ENCODE results near the gene SIX1. TPM values are rescaled to one million over a fixed set of nuclear protein-coding genes. Genes with fewer than 3 reads are reported as not detected.

Gene SIX1
- total RNA-seq, 4 donors from 2014 or later, result 0.21 to 1.2 (median 1.0) TPM; not detected in 1

DNA sequence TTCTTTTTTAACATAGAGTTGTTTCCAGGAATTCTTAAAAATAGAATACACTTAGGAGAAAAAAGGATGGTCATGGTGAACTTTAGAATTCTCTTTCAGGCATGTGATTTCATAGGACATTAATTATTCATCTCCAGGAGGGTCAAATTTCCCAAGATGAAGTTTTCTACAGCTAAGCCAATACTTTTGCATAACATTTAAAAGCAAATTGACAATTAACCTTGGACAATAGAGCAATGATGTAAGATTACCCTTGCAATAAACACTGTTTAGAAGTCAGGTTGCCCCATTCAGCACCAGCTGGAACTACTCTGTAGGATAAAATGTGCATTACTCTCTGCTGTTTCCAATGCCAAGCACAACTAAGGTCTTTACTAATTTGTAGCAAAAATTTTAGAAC, 49.5 kb downstream of the SIX1 start:
- intact Hi-C loops (cut with DNase I; ENCODE audit: low total_unique reads), result no loop called here
- TF ChIP-seq POLR2A (IDR thresholded peaks at IDR 0.05), result no peak
- TF ChIP-seq, protein P1, sequence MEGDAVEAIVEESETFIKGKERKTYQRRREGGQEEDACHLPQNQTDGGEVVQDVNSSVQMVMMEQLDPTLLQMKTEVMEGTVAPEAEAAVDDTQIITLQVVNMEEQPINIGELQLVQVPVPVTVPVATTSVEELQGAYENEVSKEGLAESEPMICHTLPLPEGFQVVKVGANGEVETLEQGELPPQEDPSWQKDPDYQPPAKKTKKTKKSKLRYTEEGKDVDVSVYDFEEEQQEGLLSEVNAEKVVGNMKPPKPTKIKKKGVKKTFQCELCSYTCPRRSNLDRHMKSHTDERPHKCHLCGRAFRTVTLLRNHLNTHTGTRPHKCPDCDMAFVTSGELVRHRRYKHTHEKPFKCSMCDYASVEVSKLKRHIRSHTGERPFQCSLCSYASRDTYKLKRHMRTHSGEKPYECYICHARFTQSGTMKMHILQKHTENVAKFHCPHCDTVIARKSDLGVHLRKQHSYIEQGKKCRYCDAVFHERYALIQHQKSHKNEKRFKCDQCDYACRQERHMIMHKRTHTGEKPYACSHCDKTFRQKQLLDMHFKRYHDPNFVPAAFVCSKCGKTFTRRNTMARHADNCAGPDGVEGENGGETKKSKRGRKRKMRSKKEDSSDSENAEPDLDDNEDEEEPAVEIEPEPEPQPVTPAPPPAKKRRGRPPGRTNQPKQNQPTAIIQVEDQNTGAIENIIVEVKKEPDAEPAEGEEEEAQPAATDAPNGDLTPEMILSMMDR (IDR thresholded peaks at IDR 0.05), result no peak

DNA sequence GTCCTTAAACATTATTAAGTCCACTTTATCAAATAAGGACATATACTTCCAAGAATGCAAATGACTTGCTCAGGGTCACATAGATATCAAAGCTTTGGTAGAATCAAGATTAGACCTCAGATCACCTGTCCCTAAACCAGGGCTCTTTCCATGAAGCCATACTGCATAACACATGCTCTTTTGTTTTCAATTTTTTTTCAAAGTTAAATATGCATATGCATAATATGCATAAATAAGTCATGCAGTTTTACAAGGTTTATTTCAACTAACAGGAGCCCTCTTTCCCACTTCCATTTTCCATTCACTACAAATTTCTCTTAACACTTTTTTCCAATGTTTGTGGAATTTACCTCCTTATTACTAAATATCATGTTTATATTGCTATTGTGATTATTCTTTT, 53.1 kb downstream of the SIX1 start:
- intact Hi-C loops (cut with DNase I; ENCODE audit: low total_unique reads), result no loop called here
- no peak overlapping the region for H3K4me3 ChIP-seq (ENCODE audit: low read depth, poor library complexity, severe bottlenecking)
- TF ChIP-seq POLR2A (IDR thresholded peaks at IDR 0.05), result no peak
- TF ChIP-seq, protein P1 (IDR thresholded peaks at IDR 0.05), result no peak
- no peak for DNase-seq (ENCODE audit: low spot score in 2 of 2)

More for the DNA sequence above, 49.5 kb downstream of the SIX1 start:
- H3K4me3 ChIP-seq (ENCODE audit: low read depth, poor library complexity, severe bottlenecking), result no peak overlapping the region
- DNase-seq (ENCODE audit: low spot score in 2 of 2), result no peak

GRCh38 chr14:60594062-60594461, 55.2 kb downstream of the SIX1 start:
- TF ChIP-seq POLR2A (IDR thresholded peaks at IDR 0.05), result no peak
- TF ChIP-seq, protein P1 (IDR thresholded peaks at IDR 0.05), result no peak
- 91 to 93% methylated on average over 3 of the region's 3 CpGs for WGBS, 2 donors
- intact Hi-C loops (cut with DNase I; ENCODE audit: low total_unique reads), result no loop called here
- H3K4me3 ChIP-seq (ENCODE audit: low read depth, poor library complexity, severe bottlenecking), result no peak overlapping the region
- no peak for DNase-seq (ENCODE audit: low spot score in 2 of 2)

Other genes starting within 250 kb of the SIX1 start
- gene C14orf39, start 163.4 kb downstream of the SIX1 start, total RNA-seq, result not detected
- gene SIX6, start 140.3 kb downstream of the SIX1 start, total RNA-seq, result not detected
- gene SIX4, start 74.9 kb upstream of the SIX1 start, total RNA-seq, result under 1 TPM; 0.38 to 0.98 (median 0.60) TPM
- 10 to 100 TPM in 2 of 4 donors, 1 to 10 TPM in 2; 8.4 to 25.4 (median 16.7) TPM for gene MNAT1, start 85.3 kb upstream of the SIX1 start, total RNA-seq

Measured in lower leg skin (tissue), 4 donors.